GM12878 (cell line): ENCODE data around the gene TXLNB.

Source experiments
- EP300 ChIP-seq, 2 experiments: fragments of 150-350 bp in 1 of 2; IDR thresholded peaks; 2 replicates each; pipeline ENCODE4 v1.6.1; 2011 to 2012; ENCODE audit warnings: low read depth in 2 of 2, low read length in 2 of 2, borderline replicate concordance in 1 of 2, improper control_type of control experiment in 1 of 2, inconsistent platforms in 1 of 2; ENCODE audit not compliant: control insufficient read depth in 1 of 2
- EZH2 ChIP-seq: IDR thresholded peaks from 2 replicates; pipeline ENCODE4 v1.6.1; 2012; ENCODE audit warnings: low read depth, mild to moderate bottlenecking, control low read depth, inconsistent platforms, low read length, borderline replicate concordance; ENCODE audit not compliant: control insufficient read depth
- MYC ChIP-seq: IDR thresholded peaks from 2 replicates; pipeline ENCODE4 v1.6.1; 2011; ENCODE audit warnings: mild to moderate bottlenecking, low read length, moderate library complexity, inconsistent platforms; ENCODE audit not compliant: insufficient read depth, insufficient replicate concordance, insufficient read length, severe bottlenecking
- SIN3A ChIP-seq: IDR thresholded peaks from 2 replicates; pipeline ENCODE4 v1.6.1; 2012; ENCODE audit warnings: low read depth, low read length, improper control_type of control experiment
- SRF ChIP-seq, 2 experiments: IDR thresholded peaks; 2 replicates each; pipeline ENCODE4 v1.6.1; 2011; ENCODE audit warnings: low read depth in 2 of 2, low read length in 2 of 2, mild to moderate bottlenecking in 1 of 2, moderate library complexity in 1 of 2
- TCF3 ChIP-seq: IDR thresholded peaks from 2 replicates; pipeline ENCODE4 v1.6.1; 2012; ENCODE audit warnings: low read depth, mild to moderate bottlenecking, low read length, borderline replicate concordance; ENCODE audit not compliant: insufficient read depth
- TF ChIP-seq, protein P1 (sequence below): IDR thresholded peaks from 2 replicates; pipeline ENCODE4 v1.6.1; 2012; ENCODE audit warnings: low read length, inconsistent platforms
- TF ChIP-seq, protein P2 (sequence below): IDR thresholded peaks from 2 replicates; pipeline ENCODE4 v1.6.1; 2012; ENCODE audit warnings: improper control_type of control experiment, low read depth, low read length; ENCODE audit not compliant: insufficient replicate concordance
- TF ChIP-seq, protein P3 (sequence below), 3 experiments: IDR thresholded peaks in 2 of 3; conservative IDR thresholded peaks in 1 of 3; 2 replicates each; pipeline ENCODE4 v1.5.1; 2011; ENCODE audit warnings: low read depth in 3 of 3, low read length in 3 of 3, mild to moderate bottlenecking in 3 of 3, control low read depth in 2 of 3, moderate library complexity in 2 of 3, inconsistent platforms in 1 of 3, mixed read lengths in 1 of 3; ENCODE audit not compliant: control insufficient read depth in 2 of 3, insufficient read depth in 1 of 3; ENCODE audit errors: extremely low read depth in 1 of 3
- TF ChIP-seq, protein P4 (sequence below): IDR thresholded peaks from 2 replicates; pipeline ENCODE4 v1.6.1; 2012; ENCODE audit warnings: low read depth, low read length, improper control_type of control experiment
- TF ChIP-seq, protein P5 (sequence below): fragments of 450-650 bp; IDR thresholded peaks from 2 replicates; pipeline ENCODE4 v1.6.1; 2016; ENCODE audit warnings: mild to moderate bottlenecking, moderate library complexity, borderline replicate concordance

DNA sequence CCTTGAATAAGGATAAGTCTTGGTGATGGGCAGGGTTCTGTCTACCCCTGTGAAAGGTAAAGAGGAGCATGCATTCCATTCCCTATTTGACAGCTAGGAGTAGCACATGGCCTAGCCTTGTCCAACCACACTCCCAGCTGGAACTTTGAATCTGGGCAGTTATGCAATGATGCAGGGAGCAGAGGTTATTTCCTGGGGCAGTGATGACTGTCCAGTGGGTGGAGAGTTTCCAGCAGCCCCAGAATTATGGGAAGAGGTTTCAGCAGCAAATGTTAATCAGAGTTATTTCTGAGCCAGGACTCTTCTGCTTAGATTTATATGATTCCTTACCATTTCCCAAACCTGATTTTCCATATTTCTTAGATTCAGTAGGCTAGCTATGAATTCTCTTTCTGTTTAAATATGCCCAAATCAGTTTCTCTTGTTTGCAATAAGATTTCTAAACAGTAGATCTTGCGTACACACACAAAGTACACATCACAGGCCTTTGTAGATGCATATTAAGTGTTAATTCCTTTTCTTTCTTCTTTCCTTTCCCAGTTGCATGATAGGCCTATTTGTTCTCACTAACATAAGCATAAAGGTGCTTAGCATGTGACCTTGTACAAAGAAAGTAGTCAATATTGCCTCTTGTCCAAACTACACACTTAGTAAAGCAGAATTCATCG lies 17.3 kb upstream of the TXLNB start:
- TF ChIP-seq, protein P1, sequence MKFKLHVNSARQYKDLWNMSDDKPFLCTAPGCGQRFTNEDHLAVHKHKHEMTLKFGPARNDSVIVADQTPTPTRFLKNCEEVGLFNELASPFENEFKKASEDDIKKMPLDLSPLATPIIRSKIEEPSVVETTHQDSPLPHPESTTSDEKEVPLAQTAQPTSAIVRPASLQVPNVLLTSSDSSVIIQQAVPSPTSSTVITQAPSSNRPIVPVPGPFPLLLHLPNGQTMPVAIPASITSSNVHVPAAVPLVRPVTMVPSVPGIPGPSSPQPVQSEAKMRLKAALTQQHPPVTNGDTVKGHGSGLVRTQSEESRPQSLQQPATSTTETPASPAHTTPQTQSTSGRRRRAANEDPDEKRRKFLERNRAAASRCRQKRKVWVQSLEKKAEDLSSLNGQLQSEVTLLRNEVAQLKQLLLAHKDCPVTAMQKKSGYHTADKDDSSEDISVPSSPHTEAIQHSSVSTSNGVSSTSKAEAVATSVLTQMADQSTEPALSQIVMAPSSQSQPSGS, result no peak
- no peak for TF ChIP-seq SRF (IDR thresholded peaks at IDR 0.05; ENCODE audit: low read depth in 2 of 2, low read length in 2 of 2)
- TF ChIP-seq TCF3, result no peak
- TF ChIP-seq, protein P2, sequence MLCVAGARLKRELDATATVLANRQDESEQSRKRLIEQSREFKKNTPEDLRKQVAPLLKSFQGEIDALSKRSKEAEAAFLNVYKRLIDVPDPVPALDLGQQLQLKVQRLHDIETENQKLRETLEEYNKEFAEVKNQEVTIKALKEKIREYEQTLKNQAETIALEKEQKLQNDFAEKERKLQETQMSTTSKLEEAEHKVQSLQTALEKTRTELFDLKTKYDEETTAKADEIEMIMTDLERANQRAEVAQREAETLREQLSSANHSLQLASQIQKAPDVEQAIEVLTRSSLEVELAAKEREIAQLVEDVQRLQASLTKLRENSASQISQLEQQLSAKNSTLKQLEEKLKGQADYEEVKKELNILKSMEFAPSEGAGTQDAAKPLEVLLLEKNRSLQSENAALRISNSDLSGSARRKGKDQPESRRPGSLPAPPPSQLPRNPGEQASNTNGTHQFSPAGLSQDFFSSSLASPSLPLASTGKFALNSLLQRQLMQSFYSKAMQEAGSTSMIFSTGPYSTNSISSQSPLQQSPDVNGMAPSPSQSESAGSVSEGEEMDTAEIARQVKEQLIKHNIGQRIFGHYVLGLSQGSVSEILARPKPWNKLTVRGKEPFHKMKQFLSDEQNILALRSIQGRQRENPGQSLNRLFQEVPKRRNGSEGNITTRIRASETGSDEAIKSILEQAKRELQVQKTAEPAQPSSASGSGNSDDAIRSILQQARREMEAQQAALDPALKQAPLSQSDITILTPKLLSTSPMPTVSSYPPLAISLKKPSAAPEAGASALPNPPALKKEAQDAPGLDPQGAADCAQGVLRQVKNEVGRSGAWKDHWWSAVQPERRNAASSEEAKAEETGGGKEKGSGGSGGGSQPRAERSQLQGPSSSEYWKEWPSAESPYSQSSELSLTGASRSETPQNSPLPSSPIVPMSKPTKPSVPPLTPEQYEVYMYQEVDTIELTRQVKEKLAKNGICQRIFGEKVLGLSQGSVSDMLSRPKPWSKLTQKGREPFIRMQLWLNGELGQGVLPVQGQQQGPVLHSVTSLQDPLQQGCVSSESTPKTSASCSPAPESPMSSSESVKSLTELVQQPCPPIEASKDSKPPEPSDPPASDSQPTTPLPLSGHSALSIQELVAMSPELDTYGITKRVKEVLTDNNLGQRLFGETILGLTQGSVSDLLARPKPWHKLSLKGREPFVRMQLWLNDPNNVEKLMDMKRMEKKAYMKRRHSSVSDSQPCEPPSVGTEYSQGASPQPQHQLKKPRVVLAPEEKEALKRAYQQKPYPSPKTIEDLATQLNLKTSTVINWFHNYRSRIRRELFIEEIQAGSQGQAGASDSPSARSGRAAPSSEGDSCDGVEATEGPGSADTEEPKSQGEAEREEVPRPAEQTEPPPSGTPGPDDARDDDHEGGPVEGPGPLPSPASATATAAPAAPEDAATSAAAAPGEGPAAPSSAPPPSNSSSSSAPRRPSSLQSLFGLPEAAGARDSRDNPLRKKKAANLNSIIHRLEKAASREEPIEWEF, result no peak
- TF ChIP-seq EP300 (IDR thresholded peaks at IDR 0.05; ENCODE audit: borderline replicate concordance in 1 of 2, control insufficient read depth in 1 of 2, low read depth in 2 of 2, low read length in 2 of 2), result no peak
- no peak for TF ChIP-seq SIN3A
- TF ChIP-seq, protein P3, sequence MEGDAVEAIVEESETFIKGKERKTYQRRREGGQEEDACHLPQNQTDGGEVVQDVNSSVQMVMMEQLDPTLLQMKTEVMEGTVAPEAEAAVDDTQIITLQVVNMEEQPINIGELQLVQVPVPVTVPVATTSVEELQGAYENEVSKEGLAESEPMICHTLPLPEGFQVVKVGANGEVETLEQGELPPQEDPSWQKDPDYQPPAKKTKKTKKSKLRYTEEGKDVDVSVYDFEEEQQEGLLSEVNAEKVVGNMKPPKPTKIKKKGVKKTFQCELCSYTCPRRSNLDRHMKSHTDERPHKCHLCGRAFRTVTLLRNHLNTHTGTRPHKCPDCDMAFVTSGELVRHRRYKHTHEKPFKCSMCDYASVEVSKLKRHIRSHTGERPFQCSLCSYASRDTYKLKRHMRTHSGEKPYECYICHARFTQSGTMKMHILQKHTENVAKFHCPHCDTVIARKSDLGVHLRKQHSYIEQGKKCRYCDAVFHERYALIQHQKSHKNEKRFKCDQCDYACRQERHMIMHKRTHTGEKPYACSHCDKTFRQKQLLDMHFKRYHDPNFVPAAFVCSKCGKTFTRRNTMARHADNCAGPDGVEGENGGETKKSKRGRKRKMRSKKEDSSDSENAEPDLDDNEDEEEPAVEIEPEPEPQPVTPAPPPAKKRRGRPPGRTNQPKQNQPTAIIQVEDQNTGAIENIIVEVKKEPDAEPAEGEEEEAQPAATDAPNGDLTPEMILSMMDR (IDR thresholded peaks at IDR 0.05 in 2 of 3, conservative IDR thresholded peaks at IDR 0.05 in 1 of 3; ENCODE audit: control insufficient read depth in 2 of 3, extremely low read depth in 1 of 3, insufficient read depth in 1 of 3, low read depth in 3 of 3, low read length in 3 of 3), result no peak
- TF ChIP-seq, protein P4, sequence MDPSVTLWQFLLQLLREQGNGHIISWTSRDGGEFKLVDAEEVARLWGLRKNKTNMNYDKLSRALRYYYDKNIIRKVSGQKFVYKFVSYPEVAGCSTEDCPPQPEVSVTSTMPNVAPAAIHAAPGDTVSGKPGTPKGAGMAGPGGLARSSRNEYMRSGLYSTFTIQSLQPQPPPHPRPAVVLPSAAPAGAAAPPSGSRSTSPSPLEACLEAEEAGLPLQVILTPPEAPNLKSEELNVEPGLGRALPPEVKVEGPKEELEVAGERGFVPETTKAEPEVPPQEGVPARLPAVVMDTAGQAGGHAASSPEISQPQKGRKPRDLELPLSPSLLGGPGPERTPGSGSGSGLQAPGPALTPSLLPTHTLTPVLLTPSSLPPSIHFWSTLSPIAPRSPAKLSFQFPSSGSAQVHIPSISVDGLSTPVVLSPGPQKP, result no peak
- TF ChIP-seq EZH2, result no peak
- TF ChIP-seq, protein P5, sequence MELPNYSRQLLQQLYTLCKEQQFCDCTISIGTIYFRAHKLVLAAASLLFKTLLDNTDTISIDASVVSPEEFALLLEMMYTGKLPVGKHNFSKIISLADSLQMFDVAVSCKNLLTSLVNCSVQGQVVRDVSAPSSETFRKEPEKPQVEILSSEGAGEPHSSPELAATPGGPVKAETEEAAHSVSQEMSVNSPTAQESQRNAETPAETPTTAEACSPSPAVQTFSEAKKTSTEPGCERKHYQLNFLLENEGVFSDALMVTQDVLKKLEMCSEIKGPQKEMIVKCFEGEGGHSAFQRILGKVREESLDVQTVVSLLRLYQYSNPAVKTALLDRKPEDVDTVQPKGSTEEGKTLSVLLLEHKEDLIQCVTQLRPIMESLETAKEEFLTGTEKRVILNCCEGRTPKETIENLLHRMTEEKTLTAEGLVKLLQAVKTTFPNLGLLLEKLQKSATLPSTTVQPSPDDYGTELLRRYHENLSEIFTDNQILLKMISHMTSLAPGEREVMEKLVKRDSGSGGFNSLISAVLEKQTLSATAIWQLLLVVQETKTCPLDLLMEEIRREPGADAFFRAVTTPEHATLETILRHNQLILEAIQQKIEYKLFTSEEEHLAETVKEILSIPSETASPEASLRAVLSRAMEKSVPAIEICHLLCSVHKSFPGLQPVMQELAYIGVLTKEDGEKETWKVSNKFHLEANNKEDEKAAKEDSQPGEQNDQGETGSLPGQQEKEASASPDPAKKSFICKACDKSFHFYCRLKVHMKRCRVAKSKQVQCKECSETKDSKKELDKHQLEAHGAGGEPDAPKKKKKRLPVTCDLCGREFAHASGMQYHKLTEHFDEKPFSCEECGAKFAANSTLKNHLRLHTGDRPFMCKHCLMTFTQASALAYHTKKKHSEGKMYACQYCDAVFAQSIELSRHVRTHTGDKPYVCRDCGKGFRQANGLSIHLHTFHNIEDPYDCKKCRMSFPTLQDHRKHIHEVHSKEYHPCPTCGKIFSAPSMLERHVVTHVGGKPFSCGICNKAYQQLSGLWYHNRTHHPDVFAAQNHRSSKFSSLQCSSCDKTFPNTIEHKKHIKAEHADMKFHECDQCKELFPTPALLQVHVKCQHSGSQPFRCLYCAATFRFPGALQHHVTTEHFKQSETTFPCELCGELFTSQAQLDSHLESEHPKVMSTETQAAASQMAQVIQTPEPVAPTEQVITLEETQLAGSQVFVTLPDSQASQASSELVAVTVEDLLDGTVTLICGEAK, result no peak
- TF ChIP-seq MYC, result no peak
